Measurements from ENCODE around the gene TBCC.
"Not testable (repeated sequence)": the region's sequence is repeated elsewhere in the genome, so short reads cannot be mapped to it uniquely, and the experiment has no call there.

The TBCC gene

GRCh38 chr6:42769836-42770235 is 23.9 kb upstream of the TBCC start:
- DNase-seq: no peak

GRCh38 chr6:42769051-42769450 is 23.1 kb upstream of the TBCC start:
- DNase-seq: no peak

GRCh38 chr6:42766163-42766670 is 20.3 kb upstream of the TBCC start:
- no peak for DNase-seq

GRCh38 chr6:42764911-42765648 is 19.2 kb upstream of the TBCC start:
- DNase-seq: no peak

- DNase-seq: no peak
Observed at GRCh38 chr6:42762950-42763349, 17.0 kb upstream of the TBCC start.

GRCh38 chr6:42762426-42762859 is 16.5 kb upstream of the TBCC start:
- no peak for DNase-seq

GRCh38 chr6:42761287-42762067 is 15.6 kb upstream of the TBCC start:
- DNase-seq: no peak

- DNase-seq: no peak
Observed at GRCh38 chr6:42758756-42759430, 13.0 kb upstream of the TBCC start.

GRCh38 chr6:42756722-42757121 is 10.8 kb upstream of the TBCC start:
- no peak for DNase-seq

- DNase-seq: no peak
Observed at GRCh38 chr6:42754759-42755158, 8.9 kb upstream of the TBCC start.

- DNase-seq: no peak
Observed at GRCh38 chr6:42751055-42751454, 5.2 kb upstream of the TBCC start.

- DNase-seq: no peak
Observed at GRCh38 chr6:42748203-42748898, 2.4 kb upstream of the TBCC start.

GRCh38 chr6:42746463-42747391 is 824 bp upstream of the TBCC start:
- peak; percentile 90 for DNase-seq

- no peak for DNase-seq
Observed at GRCh38 chr6:42745083-42745639, 742 bp downstream of the TBCC start.

- no peak for DNase-seq
Observed at GRCh38 chr6:42744351-42744893, 1.5 kb downstream of the TBCC start.

- DNase-seq: peak; percentile 98
Observed at GRCh38 chr6:42742116-42742894, 3.6 kb downstream of the TBCC start.

GRCh38 chr6:42740725-42741124 is 5.2 kb downstream of the TBCC start:
- DNase-seq: no peak

GRCh38 chr6:42735976-42736375 is 9.9 kb downstream of the TBCC start:
- DNase-seq: no peak

GRCh38 chr6:42733867-42734481 is 11.9 kb downstream of the TBCC start:
- DNase-seq: not testable (repeated sequence)

- DNase-seq: no peak
Observed at GRCh38 chr6:42729731-42730130, 16.2 kb downstream of the TBCC start.

All from NCI-H1694 treated with DMSO at 0.1 percent for 48 hours (cell line).